GM23338 (cell line): ENCODE results near the gene MPL.

Experiments
- CREB1 ChIP-seq: fragments of 250-450 bp; sonication (Bioruptor Pico); IDR thresholded peaks from 2 replicates; pipeline ENCODE4 v1.5.0; 2020; ENCODE audit warnings: low read depth, mild to moderate bottlenecking, moderate library complexity
- CTCF ChIP-seq, 2 experiments: fragments of 200-600 bp in 1 of 2; sonication (generic) in 1 of 2; conservative IDR thresholded peaks; 2 replicates each; pipeline versions ENCODE4 v1.5.1 to v1.6.1; 2016 to 2017; ENCODE audit warnings: antibody characterized with exemption in 2 of 2, low read depth in 2 of 2, mild to moderate bottlenecking in 2 of 2, moderate library complexity in 1 of 2
- ETS1 ChIP-seq: IDR thresholded peaks from 2 replicates; pipeline ENCODE4 v1.6.1; 2016; ENCODE audit warnings: antibody characterized with exemption
- EZH2 ChIP-seq: fragments of 200-600 bp; sonication (generic); IDR thresholded peaks from one replicate; pipeline ENCODE4 v1.8.0; 2017; ENCODE audit warnings: antibody characterized with exemption, mild to moderate bottlenecking, low read depth; ENCODE audit not compliant: unreplicated experiment
- EZH2phosphoT487 ChIP-seq: fragments of 200-600 bp; sonication (generic); IDR thresholded peaks from one replicate; pipeline ENCODE4 v1.8.1; 2018; ENCODE audit warnings: antibody characterized with exemption; ENCODE audit not compliant: unreplicated experiment
- NANOG ChIP-seq: IDR thresholded peaks from 2 replicates; pipeline ENCODE4 v1.6.1; 2016; ENCODE audit warnings: antibody characterized with exemption, borderline replicate concordance
- POLR2AphosphoS5 ChIP-seq: IDR thresholded peaks from 2 replicates; pipeline ENCODE4 v1.6.1; 2016; ENCODE audit warnings: antibody characterized with exemption, low read depth
- REST ChIP-seq: IDR thresholded peaks from one replicate; pipeline ENCODE4 v1.6.1; 2018; ENCODE audit warnings: antibody characterized with exemption; ENCODE audit not compliant: unreplicated experiment
- TF ChIP-seq, protein P1 (sequence below): fragments of 250-450 bp; sonication (Bioruptor Pico); IDR thresholded peaks from 2 replicates; pipeline ENCODE4 v1.5.0; 2020; ENCODE audit warnings: mild to moderate bottlenecking, moderate library complexity

DNA sequence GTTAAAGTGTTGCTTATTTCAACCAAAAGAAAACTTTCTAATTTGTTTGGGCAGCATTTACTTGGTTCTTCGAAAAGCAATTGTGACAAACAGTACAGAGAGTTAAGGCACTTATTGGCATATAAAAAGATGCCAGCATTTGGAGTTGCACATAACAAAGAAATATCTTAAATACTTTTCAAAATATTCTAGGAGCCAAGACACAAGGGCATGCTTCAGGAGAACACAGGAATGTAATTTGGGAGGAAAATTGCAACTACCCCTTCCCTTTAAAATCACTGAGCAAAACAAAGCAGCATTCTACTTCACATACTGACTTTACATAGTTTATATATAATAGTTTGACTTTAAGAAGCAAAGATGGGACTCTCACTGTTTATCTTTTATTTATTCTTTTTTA lies 41.4 kb upstream of the MPL start:
- TF ChIP-seq CTCF (conservative IDR thresholded peaks at IDR 0.05; ENCODE audit: low read depth in 2 of 2): no peak
- no peak for TF ChIP-seq EZH2
- no peak for TF ChIP-seq REST
- no peak for TF ChIP-seq ETS1
- TF ChIP-seq CREB1 (CRISPR knock-in tag): no peak
- TF ChIP-seq POLR2AphosphoS5: no peak
- TF ChIP-seq, protein P1, sequence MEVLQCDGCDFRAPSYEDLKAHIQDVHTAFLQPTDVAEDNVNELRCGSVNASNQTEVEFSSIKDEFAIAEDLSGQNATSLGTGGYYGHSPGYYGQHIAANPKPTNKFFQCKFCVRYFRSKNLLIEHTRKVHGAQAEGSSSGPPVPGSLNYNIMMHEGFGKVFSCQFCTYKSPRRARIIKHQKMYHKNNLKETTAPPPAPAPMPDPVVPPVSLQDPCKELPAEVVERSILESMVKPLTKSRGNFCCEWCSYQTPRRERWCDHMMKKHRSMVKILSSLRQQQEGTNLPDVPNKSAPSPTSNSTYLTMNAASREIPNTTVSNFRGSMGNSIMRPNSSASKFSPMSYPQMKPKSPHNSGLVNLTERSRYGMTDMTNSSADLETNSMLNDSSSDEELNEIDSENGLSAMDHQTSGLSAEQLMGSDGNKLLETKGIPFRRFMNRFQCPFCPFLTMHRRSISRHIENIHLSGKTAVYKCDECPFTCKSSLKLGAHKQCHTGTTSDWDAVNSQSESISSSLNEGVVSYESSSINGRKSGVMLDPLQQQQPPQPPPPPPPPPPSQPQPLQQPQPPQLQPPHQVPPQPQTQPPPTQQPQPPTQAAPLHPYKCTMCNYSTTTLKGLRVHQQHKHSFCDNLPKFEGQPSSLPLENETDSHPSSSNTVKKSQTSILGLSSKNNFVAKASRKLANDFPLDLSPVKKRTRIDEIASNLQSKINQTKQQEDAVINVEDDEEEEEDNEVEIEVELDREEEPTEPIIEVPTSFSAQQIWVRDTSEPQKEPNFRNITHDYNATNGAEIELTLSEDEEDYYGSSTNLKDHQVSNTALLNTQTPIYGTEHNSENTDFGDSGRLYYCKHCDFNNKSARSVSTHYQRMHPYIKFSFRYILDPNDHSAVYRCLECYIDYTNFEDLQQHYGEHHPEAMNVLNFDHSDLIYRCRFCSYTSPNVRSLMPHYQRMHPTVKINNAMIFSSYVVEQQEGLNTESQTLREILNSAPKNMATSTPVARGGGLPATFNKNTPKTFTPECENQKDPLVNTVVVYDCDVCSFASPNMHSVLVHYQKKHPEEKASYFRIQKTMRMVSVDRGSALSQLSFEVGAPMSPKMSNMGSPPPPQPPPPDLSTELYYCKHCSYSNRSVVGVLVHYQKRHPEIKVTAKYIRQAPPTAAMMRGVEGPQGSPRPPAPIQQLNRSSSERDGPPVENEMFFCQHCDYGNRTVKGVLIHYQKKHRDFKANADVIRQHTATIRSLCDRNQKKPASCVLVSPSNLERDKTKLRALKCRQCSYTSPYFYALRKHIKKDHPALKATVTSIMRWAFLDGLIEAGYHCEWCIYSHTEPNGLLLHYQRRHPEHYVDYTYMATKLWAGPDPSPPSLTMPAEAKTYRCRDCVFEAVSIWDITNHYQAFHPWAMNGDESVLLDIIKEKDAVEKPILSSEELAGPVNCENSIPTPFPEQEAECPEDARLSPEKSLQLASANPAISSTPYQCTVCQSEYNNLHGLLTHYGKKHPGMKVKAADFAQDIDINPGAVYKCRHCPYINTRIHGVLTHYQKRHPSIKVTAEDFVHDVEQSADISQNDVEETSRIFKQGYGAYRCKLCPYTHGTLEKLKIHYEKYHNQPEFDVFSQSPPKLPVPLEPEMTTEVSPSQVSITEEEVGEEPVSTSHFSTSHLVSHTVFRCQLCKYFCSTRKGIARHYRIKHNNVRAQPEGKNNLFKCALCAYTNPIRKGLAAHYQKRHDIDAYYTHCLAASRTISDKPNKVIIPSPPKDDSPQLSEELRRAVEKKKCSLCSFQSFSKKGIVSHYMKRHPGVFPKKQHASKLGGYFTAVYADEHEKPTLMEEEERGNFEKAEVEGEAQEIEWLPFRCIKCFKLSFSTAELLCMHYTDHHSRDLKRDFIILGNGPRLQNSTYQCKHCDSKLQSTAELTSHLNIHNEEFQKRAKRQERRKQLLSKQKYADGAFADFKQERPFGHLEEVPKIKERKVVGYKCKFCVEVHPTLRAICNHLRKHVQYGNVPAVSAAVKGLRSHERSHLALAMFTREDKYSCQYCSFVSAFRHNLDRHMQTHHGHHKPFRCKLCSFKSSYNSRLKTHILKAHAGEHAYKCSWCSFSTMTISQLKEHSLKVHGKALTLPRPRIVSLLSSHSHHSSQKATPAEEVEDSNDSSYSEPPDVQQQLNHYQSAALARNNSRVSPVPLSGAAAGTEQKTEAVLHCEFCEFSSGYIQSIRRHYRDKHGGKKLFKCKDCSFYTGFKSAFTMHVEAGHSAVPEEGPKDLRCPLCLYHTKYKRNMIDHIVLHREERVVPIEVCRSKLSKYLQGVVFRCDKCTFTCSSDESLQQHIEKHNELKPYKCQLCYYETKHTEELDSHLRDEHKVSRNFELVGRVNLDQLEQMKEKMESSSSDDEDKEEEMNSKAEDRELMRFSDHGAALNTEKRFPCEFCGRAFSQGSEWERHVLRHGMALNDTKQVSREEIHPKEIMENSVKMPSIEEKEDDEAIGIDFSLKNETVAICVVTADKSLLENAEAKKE (CRISPR knock-in tag): no peak
- no peak for TF ChIP-seq EZH2phosphoT487
- TF ChIP-seq NANOG: no peak
